ENCODE results near the gene SLC6A12.

GRCh38 chr12:211639-212414, 2.1 kb downstream of the SLC6A12 start:
- TF ChIP-seq CTCF (IDR thresholded peaks at IDR 0.05) (no peak), POLR2A (IDR thresholded peaks at IDR 0.05) (no peak)

Data from uterus (tissue), 2 donors.